ENCODE measurements around the gene TLR8. TPM values are rescaled to one million over a fixed set of nuclear protein-coding genes. Genes with fewer than 3 reads are reported as not detected.
A peak's percentile ranks its signal among the peaks of the same experiment; 100 is the strongest.
"Not testable (repeated sequence)": the region's sequence is repeated elsewhere in the genome, so short reads cannot be mapped to it uniquely, and the experiment has no call there.

The TLR8 gene
- polyA plus RNA-seq, 4 donors: 0.21 to 0.30 (median 0.27) TPM

GRCh38 chrX:12895866-12896265 lies 10.6 kb upstream of the TLR8 start:
- DNase-seq (ENCODE audit: low read depth in 4 of 4, low spot score in 2 of 4): no peak

GRCh38 chrX:12896935-12897334 lies 9.5 kb upstream of the TLR8 start:
- no peak for DNase-seq (ENCODE audit: low read depth in 4 of 4, low spot score in 2 of 4)

GRCh38 chrX:12898073-12898472 lies 8.3 kb upstream of the TLR8 start:
- no peak for DNase-seq (ENCODE audit: low read depth in 4 of 4, low spot score in 2 of 4)

GRCh38 chrX:12899506-12899905 lies 6.9 kb upstream of the TLR8 start:
- DNase-seq (ENCODE audit: low read depth in 4 of 4, low spot score in 2 of 4): no peak

GRCh38 chrX:12901486-12901885 lies 4.9 kb upstream of the TLR8 start:
- peak in 2 of 4 donors; percentile 10 to 17 for DNase-seq (ENCODE audit: low read depth in 4 of 4, low spot score in 2 of 4)

- no peak for DNase-seq (ENCODE audit: low read depth in 4 of 4, low spot score in 2 of 4)
Observed at GRCh38 chrX:12903646-12904045, 2.8 kb upstream of the TLR8 start.

GRCh38 chrX:12910423-12911121 lies 4.2 kb downstream of the TLR8 start:
- DNase-seq (ENCODE audit: low read depth in 4 of 4, low spot score in 2 of 4): no peak

GRCh38 chrX:12911122-12911470 lies 4.7 kb downstream of the TLR8 start:
- DNase-seq (ENCODE audit: low read depth in 4 of 4, low spot score in 2 of 4): no peak

- DNase-seq (ENCODE audit: low read depth in 4 of 4, low spot score in 2 of 4): no peak
Observed at GRCh38 chrX:12912791-12913482, 6.5 kb downstream of the TLR8 start.

GRCh38 chrX:12917753-12918152 lies 11.3 kb downstream of the TLR8 start:
- DNase-seq (ENCODE audit: low read depth in 4 of 4, low spot score in 2 of 4): no peak

GRCh38 chrX:12919051-12919450 lies 12.6 kb downstream of the TLR8 start:
- DNase-seq (ENCODE audit: low read depth in 4 of 4, low spot score in 2 of 4): no peak

- no peak for DNase-seq (ENCODE audit: low read depth in 4 of 4, low spot score in 2 of 4)
Observed at GRCh38 chrX:12919620-12920019, 13.2 kb downstream of the TLR8 start.

- DNase-seq (ENCODE audit: low read depth in 4 of 4, low spot score in 2 of 4): no peak
Observed at GRCh38 chrX:12920990-12921389, 14.6 kb downstream of the TLR8 start.

- no peak for DNase-seq (ENCODE audit: low read depth in 4 of 4, low spot score in 2 of 4)
Observed at GRCh38 chrX:12921886-12922598, 15.6 kb downstream of the TLR8 start.

- DNase-seq (ENCODE audit: low read depth in 4 of 4, low spot score in 2 of 4): no peak
Observed at GRCh38 chrX:12922599-12922919, 16.1 kb downstream of the TLR8 start.

- DNase-seq (ENCODE audit: low read depth in 4 of 4, low spot score in 2 of 4): no peak
Observed at GRCh38 chrX:12929701-12930100, 23.3 kb downstream of the TLR8 start.

GRCh38 chrX:12930150-12930549 lies 23.7 kb downstream of the TLR8 start:
- DNase-seq (ENCODE audit: low read depth in 4 of 4, low spot score in 2 of 4): no peak

- DNase-seq (ENCODE audit: low read depth in 4 of 4, low spot score in 2 of 4): no peak
Observed at GRCh38 chrX:12932244-12932643, 25.8 kb downstream of the TLR8 start.

- DNase-seq (ENCODE audit: low read depth in 4 of 4, low spot score in 2 of 4): no peak
Observed at GRCh38 chrX:12934850-12935249, 28.4 kb downstream of the TLR8 start.

GRCh38 chrX:12936947-12937346 lies 30.5 kb downstream of the TLR8 start:
- no peak for DNase-seq (ENCODE audit: low read depth in 4 of 4, low spot score in 2 of 4)

GRCh38 chrX:12940471-12940870 lies 34.1 kb downstream of the TLR8 start:
- not testable (repeated sequence) for DNase-seq (ENCODE audit: low read depth in 4 of 4, low spot score in 2 of 4)

- not testable (repeated sequence) for DNase-seq (ENCODE audit: low read depth in 4 of 4, low spot score in 2 of 4)
Observed at GRCh38 chrX:12943592-12943991, 37.2 kb downstream of the TLR8 start.
